Nephron progenitor cell (in vitro differentiated cells): Measurements from ENCODE around the gene LMF2.

Experiments used
- DNase-seq: peaks from one replicate; pipeline ENCODE4 v3.0.0; 2021
- H3K27ac Mint-ChIP-seq: 2 replicates; pipeline ENCODE4 v1.8.0; 2021; ENCODE audit warnings: mild to moderate bottlenecking, moderate library complexity, mixed read lengths
- H3K27me3 Mint-ChIP-seq: 2 replicates; pipeline ENCODE4 v1.8.0; 2021; ENCODE audit warnings: mild to moderate bottlenecking, low read depth, mixed read lengths; ENCODE audit not compliant: poor library complexity
- H3K36me3 Mint-ChIP-seq: 2 replicates; pipeline ENCODE4 v1.8.0; 2021; ENCODE audit warnings: low read depth, mixed read lengths
- H3K4me1 Mint-ChIP-seq: 2 replicates; pipeline ENCODE4 v1.8.0; 2021; ENCODE audit warnings: mixed read lengths
- H3K4me3 Mint-ChIP-seq: 2 replicates; pipeline ENCODE4 v1.8.0; 2021; ENCODE audit warnings: mild to moderate bottlenecking, moderate library complexity, mixed read lengths
- H3K9me3 Mint-ChIP-seq: 2 replicates; pipeline ENCODE4 v1.8.0; 2021; ENCODE audit warnings: mild to moderate bottlenecking, moderate library complexity, mixed read lengths
- CTCF ChIP-seq: fragments of 200-600 bp; sonication (generic); IDR thresholded peaks from 2 replicates; pipeline ENCODE4 v1.5.0; 2021; ENCODE audit warnings: antibody characterized with exemption

LMF2 gene

GRCh38 chr22:50503475-50504145 lies 3.9 kb downstream of the LMF2 start:
- no peak overlapping the region for H3K4me3 Mint-ChIP-seq
- TF ChIP-seq CTCF: no peak

GRCh38 chr22:50502628-50503474 lies 4.7 kb downstream of the LMF2 start:
- H3K27me3 Mint-ChIP-seq: peaks cover 5% of the 10 kb centered on the region
- no peak overlapping the region for H3K4me3 Mint-ChIP-seq
- DNase-seq: no peak
- peaks cover 11% of the 10 kb centered on the region for H3K4me1 Mint-ChIP-seq
- no peaks in the 10 kb centered on the region for H3K9me3 Mint-ChIP-seq
- no peaks in the 10 kb centered on the region for H3K36me3 Mint-ChIP-seq
- no peak for TF ChIP-seq CTCF
- peak overlapping the region; percentile 48 for H3K27ac Mint-ChIP-seq

More at GRCh38 chr22:50503475-50504145, 3.9 kb downstream of the LMF2 start:
- H3K9me3 Mint-ChIP-seq: no peaks in the 10 kb centered on the region
- H3K4me1 Mint-ChIP-seq: peaks cover 6% of the 10 kb centered on the region
- peaks cover 5% of the 10 kb centered on the region for H3K27me3 Mint-ChIP-seq
- H3K27ac Mint-ChIP-seq: no peak overlapping the region
- no peaks in the 10 kb centered on the region for H3K36me3 Mint-ChIP-seq
- DNase-seq: no peak

DNA sequence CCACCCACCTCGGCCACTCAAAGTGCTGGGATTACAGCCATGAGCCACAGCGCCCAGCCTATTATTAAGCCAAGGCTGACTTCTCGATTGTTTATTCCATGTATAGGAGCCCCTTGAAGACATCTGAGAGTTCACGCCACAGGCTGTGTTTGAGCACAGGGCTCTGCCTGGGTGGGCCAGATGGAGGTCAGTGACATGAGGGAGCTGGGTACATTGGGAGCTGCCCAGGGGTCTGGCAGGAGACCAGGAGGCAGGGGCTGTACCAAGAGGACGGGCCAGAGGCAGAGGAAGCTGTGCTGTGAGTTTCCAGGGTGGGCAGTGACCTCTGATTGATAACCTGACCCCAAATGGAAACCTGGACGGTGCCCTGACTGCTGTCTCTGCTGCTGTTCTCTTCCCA lies 5.4 kb downstream of the LMF2 start:
- TF ChIP-seq CTCF: no peak
- peaks cover 16% of the 10 kb centered on the region for H3K4me1 Mint-ChIP-seq
- H3K9me3 Mint-ChIP-seq: no peaks in the 10 kb centered on the region
- no peak for DNase-seq
- no peak overlapping the region for H3K27ac Mint-ChIP-seq
- no peaks in the 10 kb centered on the region for H3K36me3 Mint-ChIP-seq
- peaks cover 5% of the 10 kb centered on the region for H3K27me3 Mint-ChIP-seq
- no peak overlapping the region for H3K4me3 Mint-ChIP-seq

GRCh38 chr22:50500452-50500851 lies 7.0 kb downstream of the LMF2 start:
- H3K27ac Mint-ChIP-seq: no peak overlapping the region
- H3K36me3 Mint-ChIP-seq: no peaks in the 10 kb centered on the region
- TF ChIP-seq CTCF: no peak
- H3K27me3 Mint-ChIP-seq: peaks cover 9% of the 10 kb centered on the region
- peaks cover 20% of the 10 kb centered on the region for H3K4me1 Mint-ChIP-seq
- no peak for DNase-seq
- H3K9me3 Mint-ChIP-seq: no peaks in the 10 kb centered on the region
- H3K4me3 Mint-ChIP-seq: no peak overlapping the region

DNA sequence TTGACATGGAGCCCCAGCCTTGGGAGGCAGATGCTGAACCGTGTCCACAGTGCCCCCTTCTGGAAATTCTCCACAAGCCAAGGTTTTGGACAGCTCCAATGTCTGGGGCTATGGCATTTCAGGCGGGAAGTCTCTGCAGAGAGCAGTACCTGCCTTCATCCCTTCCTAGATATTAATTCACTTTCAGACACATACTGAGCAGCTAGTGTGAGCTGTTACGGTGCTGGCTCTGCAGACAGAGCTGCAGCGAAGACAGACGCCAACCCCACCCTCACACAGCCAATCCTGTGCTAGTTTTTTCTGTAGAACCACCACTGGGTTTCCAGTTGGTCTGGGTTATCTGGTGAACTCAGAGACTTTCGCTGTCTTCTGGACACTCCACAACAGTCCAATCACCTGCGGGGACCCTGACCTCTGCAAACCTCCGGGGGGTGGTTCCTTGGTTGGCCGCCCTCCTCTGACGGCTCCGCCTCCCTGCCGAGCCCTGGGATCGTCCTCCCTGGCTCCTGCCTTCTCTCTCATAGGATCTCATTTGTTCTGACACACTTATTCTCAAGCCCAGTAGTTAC lies 9.1 kb downstream of the LMF2 start:
- Mint-ChIP-seq H3K27me3 (peaks cover 13% of the 10 kb centered on the region), H3K36me3 (no peaks in the 10 kb centered on the region), H3K4me1 (peaks cover 20% of the 10 kb centered on the region), H3K27ac (peak overlapping the region; percentile 46), H3K4me3 (peak overlapping the region; percentile 15), H3K9me3 (no peaks in the 10 kb centered on the region)
- peak; percentile 56 for TF ChIP-seq CTCF
- DNase-seq: peak; percentile 71
